Stimulated activated CD4-positive, alpha-beta T cell treated with anti-CD3 and anti-CD28 coated beads, Interleukin-4, amount 100 ng/mL, for 1 hour (primary cell): Measurements from ENCODE around the gene BCAS3.

ENCODE experiments used
- DNase-seq: peaks from one replicate; pipeline ENCODE4 v3.0.0-alpha.2; 2020

Gene BCAS3

DNA sequence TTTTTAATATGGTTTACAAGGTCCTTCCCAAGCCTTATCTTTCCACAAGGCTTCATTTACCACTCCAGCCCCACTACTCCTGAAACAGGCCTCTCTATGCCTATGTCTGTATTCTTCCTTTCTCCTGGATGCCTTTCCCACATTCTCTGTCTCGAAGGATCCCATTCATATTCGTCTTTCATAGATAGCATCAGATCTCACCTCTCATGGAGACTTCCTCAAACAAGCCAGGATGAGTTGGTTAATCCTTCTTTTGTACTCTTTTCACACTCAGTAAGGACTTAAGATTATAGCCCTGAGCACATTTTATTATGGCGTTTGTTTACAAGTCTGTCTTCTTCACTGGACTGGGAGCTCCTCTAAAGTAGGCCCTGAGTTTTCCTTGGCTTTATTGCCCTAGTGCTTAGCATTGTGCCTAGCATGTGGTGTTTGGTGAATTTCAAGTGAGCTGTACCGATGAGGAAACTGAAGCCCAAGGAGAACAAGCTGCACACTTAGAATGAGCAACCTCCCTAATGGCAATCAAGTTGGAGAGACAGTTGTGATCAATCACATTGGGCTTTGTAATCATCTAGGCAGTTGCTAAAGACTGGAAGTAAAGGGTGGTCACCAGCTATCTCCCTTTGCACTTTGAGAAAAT is 764.6 kb downstream of the BCAS3 start:
- DNase-seq: no peak
